ENCODE measurements around the gene ERCC6L2. TPM values are rescaled to one million over a fixed set of nuclear protein-coding genes. Genes with fewer than 3 reads are reported as not detected.

Gene ERCC6L2
- total RNA-seq, 1 experiment from 2014 or later: 39.2 TPM

GRCh38 chr9:95974389-95974788 lies 98.9 kb downstream of the ERCC6L2 start:
- RAD21 ChIA-PET (ENCODE audit: low non-redundant PET in 1 of 2, low total read pairs in 2 of 2, uncharacterized antibody in 2 of 2, unreplicated experiment in 2 of 2): no interaction called here
- Histone ChIP-seq H3K4me2 (ENCODE audit: low read length) (no peak overlapping the region), H3K27ac (ENCODE audit: low read depth, low read length) (no peak overlapping the region), H3K27me3 (ENCODE audit: insufficient read depth, low read length) (no peaks in the 10 kb centered on the region), H3K9ac (ENCODE audit: low read length) (no peak overlapping the region), H3K9me2 (ENCODE audit: insufficient read depth) (no peaks in the 10 kb centered on the region), H3K4me1 (ENCODE audit: control insufficient read depth in 1 of 2, insufficient read depth in 2 of 2, low read length in 2 of 2) (no peaks in the 10 kb centered on the region), H4K20me1 (ENCODE audit: insufficient read depth) (no peaks in the 10 kb centered on the region), H3K4me3 (replicated peaks in 1 of 2; ENCODE audit: low read depth in 1 of 2, low read length in 2 of 2) (no peak overlapping the region), H3K9me3 (ENCODE audit: control insufficient read depth in 1 of 2, insufficient read depth in 1 of 2, low read depth in 1 of 2, low read length in 2 of 2) (no peaks in the 10 kb centered on the region), H2AFZ (ENCODE audit: low read depth, low read length, poor library complexity, severe bottlenecking) (no peak overlapping the region), H3K79me2 (ENCODE audit: insufficient read depth, low read length) (no peaks in the 10 kb centered on the region), H3K36me3 (ENCODE audit: control insufficient read depth in 1 of 2, insufficient read depth in 2 of 2, low read length in 2 of 2) (peaks cover 11 to 12% of the 10 kb centered on the region in 2 experiments; a peak in 3 of 4 replicates)
- ATAC-seq: no peak
- CTCF ChIA-PET: no interaction called here
- POLR2A ChIA-PET: no interaction called here
- DNase-seq (ENCODE audit: low read depth, low spot score): no peak
- no peak for TF ChIP-seq SIN3A (IDR thresholded peaks at IDR 0.05; ENCODE audit: low read depth)
- no peak for TF ChIP-seq CBX3 (IDR thresholded peaks at IDR 0.05; ENCODE audit: low read depth)
- TF ChIP-seq ZNF274 (IDR thresholded peaks at IDR 0.05; ENCODE audit: low read depth, low read length): no peak
- TF ChIP-seq ELF1 (IDR thresholded peaks at IDR 0.05; ENCODE audit: borderline replicate concordance, low read depth): no peak
- TF ChIP-seq CEBPB (IDR thresholded peaks at IDR 0.05; ENCODE audit: low read depth): no peak
- TF ChIP-seq MAX (IDR thresholded peaks at IDR 0.05): no peak
- TF ChIP-seq EZH2phosphoT487 (IDR thresholded peaks at IDR 0.05; ENCODE audit: borderline replicate concordance): no peak
- no peak for TF ChIP-seq EGR1 (IDR thresholded peaks at IDR 0.05; ENCODE audit: low read depth)
- TF ChIP-seq CTCF (IDR thresholded peaks at IDR 0.05 in 2 of 3, conservative IDR thresholded peaks at IDR 0.05 in 1 of 3; ENCODE audit: borderline replicate concordance in 1 of 3, insufficient read depth in 1 of 3, low read depth in 2 of 3, low read length in 2 of 3): no peak
- no peak for TF ChIP-seq FOSL1 (IDR thresholded peaks at IDR 0.05; ENCODE audit: low read depth)
- no peak for TF ChIP-seq ZBTB33 (IDR thresholded peaks at IDR 0.05; ENCODE audit: extremely low read depth, insufficient replicate concordance, low read length)
- TF ChIP-seq SRF (IDR thresholded peaks at IDR 0.05; ENCODE audit: low read depth): no peak
- no peak for TF ChIP-seq YY1 (IDR thresholded peaks at IDR 0.05; ENCODE audit: extremely low read depth, insufficient replicate concordance, low read depth, low read length)
- no peak for TF ChIP-seq REST (IDR thresholded peaks at IDR 0.05; ENCODE audit: low read depth)
- TF ChIP-seq TCF7L2 (IDR thresholded peaks at IDR 0.05; ENCODE audit: borderline replicate concordance, extremely low read depth, insufficient read depth, insufficient read length): no peak
- no peak for TF ChIP-seq POLR2AphosphoS5 (IDR thresholded peaks at IDR 0.05; ENCODE audit: low read depth, low read length)
- intact Hi-C loops (cut with micrococcal nuclease): no loop called here
- no TSS peak for BruUV-seq (replicated peaks)
